Stimulated activated CD4-positive, alpha-beta T cell treated with anti-CD3 and anti-CD28 coated beads, Interleukin-2, amount 100 ng/mL, for 4 hours (primary cell): Measurements from ENCODE around the gene PSMC4.

ENCODE experiments used
- DNase-seq: peaks from one replicate; pipeline ENCODE4 v3.0.0-alpha.2; 2020; ENCODE audit warnings: low read depth

Gene PSMC4

DNA sequence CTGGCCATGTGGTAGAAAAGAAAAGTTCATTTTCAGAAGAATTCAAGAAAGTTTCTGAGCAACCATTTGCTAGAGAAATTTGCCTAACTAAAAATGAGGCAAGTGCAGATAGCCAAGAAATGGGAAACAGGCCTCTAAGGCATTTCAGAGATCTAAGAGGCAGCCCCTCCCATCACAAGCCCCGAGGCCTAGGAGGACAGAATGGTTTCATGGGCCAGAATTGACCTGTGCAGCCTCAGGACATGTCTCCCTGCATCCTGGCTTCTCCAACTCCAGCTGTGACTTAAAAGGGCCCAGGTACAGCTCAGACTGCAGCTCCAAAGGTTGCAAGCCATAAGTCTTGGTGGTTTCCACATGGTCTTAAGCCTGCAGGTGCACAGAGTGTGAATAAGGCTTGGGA lies 22.6 kb downstream of the PSMC4 start:
- no peak for DNase-seq

DNA sequence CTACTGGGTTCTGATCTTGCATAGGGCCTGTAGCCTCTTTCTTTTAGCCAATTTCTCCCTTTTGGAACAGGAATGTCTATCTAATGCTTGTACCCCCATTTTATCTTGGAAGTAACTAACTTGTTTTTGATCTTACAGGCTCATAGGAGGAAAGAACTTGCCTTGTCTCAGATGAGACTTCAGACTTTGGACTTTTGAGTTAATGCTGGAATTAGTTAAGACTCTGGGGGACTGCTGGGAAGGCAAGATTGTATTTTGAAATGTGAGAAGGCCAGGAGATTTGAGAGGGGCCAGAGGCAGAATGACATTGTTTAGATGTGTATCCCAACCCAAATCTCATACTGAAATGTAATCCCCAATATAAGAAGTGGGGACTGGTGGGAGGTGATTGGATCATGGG lies 23.4 kb downstream of the PSMC4 start:
- no peak for DNase-seq

GRCh38 chr19:39995794-39996193 lies 24.8 kb downstream of the PSMC4 start:
- no peak for DNase-seq

- no peak for DNase-seq
These were observed 25.3 kb downstream of the PSMC4 start for GRCh38 chr19:39996218-39996810.

- peak; percentile 87 for DNase-seq
These were observed 26.1 kb downstream of the PSMC4 start, which contains the start of gene ZNF546 for GRCh38 chr19:39996811-39997637. Gene ZNF546, plus strand, starts transcription at chr19:39997060. Its CDS starts 1,267 bp downstream, at chr19:39998327.

DNA sequence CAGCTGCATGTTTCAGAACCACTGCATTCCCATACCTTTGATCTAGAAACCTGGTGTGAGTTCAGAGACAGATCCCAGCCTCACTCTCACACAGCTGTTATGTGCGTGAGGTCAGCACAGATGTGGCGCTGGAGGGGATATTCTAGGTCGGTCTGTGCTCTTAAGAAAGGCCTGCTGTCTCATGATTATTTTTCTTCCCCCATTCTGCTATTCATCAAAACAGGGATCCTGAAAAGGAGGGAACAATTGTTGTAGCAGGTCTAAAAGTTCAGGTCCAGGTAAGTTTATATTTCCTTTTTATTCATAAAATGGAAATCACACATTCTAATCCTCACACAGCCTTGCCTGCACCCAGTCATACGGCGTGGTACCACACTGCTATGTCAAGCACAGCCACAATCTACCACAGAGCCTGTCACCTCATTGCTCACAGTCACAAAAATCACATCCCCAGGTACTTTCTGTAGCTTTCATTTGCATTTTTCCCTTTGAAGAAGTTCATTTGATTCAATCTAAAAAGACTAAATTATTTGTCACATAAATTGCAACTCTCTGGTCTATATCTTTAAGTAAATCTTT lies 26.8 kb downstream of the PSMC4 start:
- no peak for DNase-seq

DNA sequence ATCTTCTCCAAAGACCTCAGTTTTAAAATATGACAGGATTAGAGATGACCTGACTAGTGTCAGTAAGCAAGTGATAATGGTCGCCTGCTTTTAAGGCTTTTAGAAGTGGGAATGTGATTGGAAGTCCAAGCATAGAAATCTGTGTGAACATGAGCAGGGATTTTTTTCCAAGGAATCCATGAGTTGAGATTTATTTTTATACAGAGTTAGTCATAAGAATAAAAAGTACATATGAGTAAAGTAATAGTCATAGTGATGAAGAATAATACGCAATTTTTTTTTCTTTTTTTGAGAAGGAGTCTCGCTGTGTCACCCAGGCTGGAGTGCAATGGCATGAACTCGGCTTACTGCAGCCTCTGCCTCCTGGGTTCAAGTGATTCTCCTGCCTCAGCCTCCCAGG lies 27.5 kb downstream of the PSMC4 start:
- no peak for DNase-seq

- DNase-seq, result no peak
These were observed 34.8 kb downstream of the PSMC4 start for GRCh38 chr19:40005691-40006272.

DNA sequence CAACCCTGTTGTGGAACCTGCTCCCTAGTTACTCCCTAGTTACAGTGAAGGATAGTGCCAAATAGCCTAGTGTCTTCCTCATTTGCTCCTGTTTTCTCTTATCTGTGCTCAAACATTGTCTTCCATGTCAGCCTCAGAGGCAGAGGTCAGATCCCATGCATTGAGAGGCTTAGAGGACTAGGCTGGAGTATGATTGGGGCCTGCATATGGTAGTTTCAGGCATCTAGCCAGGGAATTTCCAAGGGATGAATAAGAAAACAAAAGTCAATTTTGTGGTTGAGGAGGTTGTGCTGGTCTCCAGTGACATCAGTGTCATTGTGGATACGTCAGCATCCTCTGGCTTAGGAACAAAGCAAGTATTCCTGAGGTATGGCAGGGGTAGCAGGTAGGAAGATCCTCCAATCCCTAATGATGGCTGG lies 35.3 kb downstream of the PSMC4 start:
- DNase-seq, result no peak

GRCh38 chr19:40009674-40010073 lies 38.7 kb downstream of the PSMC4 start:
- DNase-seq, result no peak

DNA sequence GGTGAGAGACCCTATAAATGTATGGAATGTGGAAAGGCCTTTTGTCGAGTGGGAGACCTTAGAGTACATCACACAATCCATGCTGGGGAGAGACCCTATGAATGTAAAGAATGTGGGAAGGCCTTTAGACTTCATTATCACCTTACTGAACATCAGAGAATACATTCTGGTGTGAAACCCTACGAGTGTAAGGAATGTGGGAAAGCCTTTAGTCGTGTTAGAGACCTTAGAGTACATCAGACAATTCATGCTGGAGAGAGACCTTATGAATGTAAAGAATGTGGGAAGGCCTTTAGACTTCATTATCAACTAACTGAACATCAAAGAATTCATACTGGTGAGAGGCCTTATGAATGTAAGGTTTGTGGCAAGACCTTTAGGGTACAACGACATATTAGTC lies 43.0 kb downstream of the PSMC4 start:
- no peak for DNase-seq

- no peak for DNase-seq
These were observed 53.0 kb downstream of the PSMC4 start for GRCh38 chr19:40023969-40024368.

DNA sequence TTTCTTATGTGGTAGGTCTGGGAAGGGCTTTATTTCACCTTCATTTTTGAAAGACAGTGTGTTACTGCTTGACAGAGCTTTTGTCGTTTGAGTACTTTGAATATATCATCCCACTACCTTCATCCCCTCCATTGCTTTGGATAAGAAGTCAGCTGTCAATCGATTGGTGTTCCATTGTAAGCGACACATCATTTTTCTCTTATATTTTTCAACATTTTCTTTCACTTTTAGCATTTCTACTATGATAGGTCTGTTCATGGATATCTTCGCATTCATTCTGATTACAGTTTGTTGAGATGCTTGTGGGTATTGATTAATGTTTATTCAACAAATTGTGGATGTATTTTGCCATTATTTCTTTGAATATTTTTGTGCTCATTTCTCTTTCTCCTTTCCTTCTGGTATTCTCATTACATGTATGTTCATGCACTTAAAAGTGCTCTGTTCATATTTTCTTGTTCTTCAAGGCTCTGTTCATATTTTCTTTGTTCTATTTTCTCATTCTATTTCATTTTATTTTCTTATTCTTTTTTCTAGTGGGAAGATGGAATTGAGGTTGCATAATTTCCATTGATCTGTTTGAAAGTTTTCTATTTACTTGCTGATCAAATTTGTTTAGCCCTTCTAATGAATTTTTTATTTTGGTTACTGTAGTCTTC lies 55.1 kb downstream of the PSMC4 start:
- no peak for DNase-seq

GRCh38 chr19:40026597-40026970 lies 55.6 kb downstream of the PSMC4 start:
- no peak for DNase-seq
